Left kidney (tissue), 8 donors: ENCODE data around the gene TMEM212. TPM values are rescaled to one million over a fixed set of nuclear protein-coding genes. Genes with fewer than 3 reads are reported as not detected.

Source experiments
- DNase-seq: peaks from one replicate; pipeline ENCODE4 v3.0.0-alpha.2; 2013
- long read RNA-seq, 8 donors: transcript quantifications; one replicate each; lab custom pipeline, GENCODE V29; 2026
- polyA plus RNA-seq: library from polyadenylated mRNA; unstranded; fragments of 120-200 nt; gene quantifications from one replicate; pipeline ENCODE4 v1.2.1, GENCODE V29; 2013; ENCODE audit not compliant: insufficient read length

The TMEM212 gene
- polyA plus RNA-seq: 0.32 TPM
- long read RNA-seq, donor 1: 0 reads
- long read RNA-seq, donor 2: 0 reads
- long read RNA-seq, donor 3: 0 reads
- long read RNA-seq, donor 4: 0 reads
- long read RNA-seq, donor 5: 0 reads
- long read RNA-seq, donor 6: 0 reads
- long read RNA-seq, donor 7: 0 reads
- long read RNA-seq, donor 8: 0 reads

GRCh38 chr3:171842864-171843518 is at the start of gene TMEM212:
TMEM212 (plus strand) TSS chr3:171843349; CDS start chr3:171843384, 35 bp downstream.
- DNase-seq: no peak

- no peak for DNase-seq
These were observed 46.4 kb upstream of the TMEM212 start for GRCh38 chr3:171796625-171797264.

- DNase-seq: no peak
These were observed 45.9 kb upstream of the TMEM212 start for GRCh38 chr3:171797265-171797679.

- no peak for DNase-seq
These were observed 45.3 kb upstream of the TMEM212 start for GRCh38 chr3:171797873-171798272.

GRCh38 chr3:171799501-171799900 is 43.6 kb upstream of the TMEM212 start:
- DNase-seq: no peak

GRCh38 chr3:171801738-171802589 is 41.2 kb upstream of the TMEM212 start:
- DNase-seq: no peak

- DNase-seq: no peak
These were observed 40.6 kb upstream of the TMEM212 start for GRCh38 chr3:171802590-171802956.

- no peak for DNase-seq
These were observed 40.1 kb upstream of the TMEM212 start for GRCh38 chr3:171803044-171803443.

GRCh38 chr3:171804618-171805389 is 38.3 kb upstream of the TMEM212 start:
- DNase-seq: no peak

GRCh38 chr3:171805687-171806086 is 37.5 kb upstream of the TMEM212 start:
- DNase-seq: no peak

GRCh38 chr3:171806200-171807128 is 36.7 kb upstream of the TMEM212 start:
- DNase-seq: no peak

- DNase-seq: no peak
These were observed 35.9 kb upstream of the TMEM212 start for GRCh38 chr3:171807129-171807675.

- no peak for DNase-seq
These were observed 35.3 kb upstream of the TMEM212 start for GRCh38 chr3:171807806-171808205.

- no peak for DNase-seq
These were observed 33.6 kb upstream of the TMEM212 start for GRCh38 chr3:171809611-171809860.

- peak; percentile 72 for DNase-seq
These were observed 33.1 kb upstream of the TMEM212 start, which contains the start of gene PLD1 for GRCh38 chr3:171809861-171810628. PLD1 (minus strand) TSS chr3:171810483; CDS start chr3:171738051, 72,432 bp downstream.

- DNase-seq: no peak
These were observed 32.4 kb upstream of the TMEM212 start for GRCh38 chr3:171810629-171811294.

GRCh38 chr3:171811295-171811912 is 31.7 kb upstream of the TMEM212 start:
- no peak for DNase-seq

GRCh38 chr3:171811913-171812335 is 31.2 kb upstream of the TMEM212 start:
- no peak for DNase-seq

- DNase-seq: no peak
These were observed 30.3 kb upstream of the TMEM212 start for GRCh38 chr3:171812811-171813210.
